HG03460 (cell line): ENCODE results near the gene XDH.

Source experiments
- ATAC-seq: cut with Tn5 transposase; IDR thresholded peaks from one replicate; pipeline ENCODE4 v1.9.1; 2021; ENCODE audit not compliant: unreplicated experiment

Gene XDH

GRCh38 chr2:31404302-31404701, 10.2 kb downstream of the XDH start:
- no peak for ATAC-seq

GRCh38 chr2:31402388-31402787, 12.2 kb downstream of the XDH start:
- no peak for ATAC-seq

GRCh38 chr2:31401580-31401979, 13.0 kb downstream of the XDH start:
- ATAC-seq, result no peak

- ATAC-seq, result no peak
Measured at GRCh38 chr2:31398881-31399280, 15.7 kb downstream of the XDH start.

GRCh38 chr2:31397094-31397493, 17.4 kb downstream of the XDH start:
- no peak for ATAC-seq

GRCh38 chr2:31390324-31390723, 24.2 kb downstream of the XDH start:
- ATAC-seq, result no peak

- no peak for ATAC-seq
Measured at GRCh38 chr2:31388736-31389135, 25.8 kb downstream of the XDH start.

- no peak for ATAC-seq
Measured at GRCh38 chr2:31387850-31388249, 26.7 kb downstream of the XDH start.

GRCh38 chr2:31386648-31387047, 27.9 kb downstream of the XDH start:
- ATAC-seq, result no peak

GRCh38 chr2:31386172-31386571, 28.4 kb downstream of the XDH start:
- no peak for ATAC-seq

- ATAC-seq, result no peak
Measured at GRCh38 chr2:31384771-31385276, 29.7 kb downstream of the XDH start.

GRCh38 chr2:31384351-31384750, 30.2 kb downstream of the XDH start:
- ATAC-seq, result no peak

- ATAC-seq, result no peak
Measured at GRCh38 chr2:31383471-31384153, 30.9 kb downstream of the XDH start.

- ATAC-seq, result no peak
Measured at GRCh38 chr2:31382452-31383120, 32.0 kb downstream of the XDH start.

- ATAC-seq, result no peak
Measured at GRCh38 chr2:31381601-31382000, 32.9 kb downstream of the XDH start.

GRCh38 chr2:31380243-31380642, 34.3 kb downstream of the XDH start:
- no peak for ATAC-seq

GRCh38 chr2:31379747-31380146, 34.8 kb downstream of the XDH start:
- no peak for ATAC-seq

- ATAC-seq, result no peak
Measured at GRCh38 chr2:31378791-31379501, 35.6 kb downstream of the XDH start.

GRCh38 chr2:31378389-31378788, 36.2 kb downstream of the XDH start:
- ATAC-seq, result no peak

GRCh38 chr2:31373127-31373526, 41.4 kb downstream of the XDH start:
- ATAC-seq, result no peak

- no peak for ATAC-seq
Measured at GRCh38 chr2:31372097-31372496, 42.4 kb downstream of the XDH start.

GRCh38 chr2:31371691-31372090, 42.9 kb downstream of the XDH start:
- no peak for ATAC-seq
